Neural crest cell (in vitro differentiated cells): ENCODE measurements around the gene TMEM150A. TPM values are rescaled to one million over a fixed set of nuclear protein-coding genes. Genes with fewer than 3 reads are reported as not detected.

Experiments
- DNase-seq: peaks from one replicate; pipeline ENCODE4 v3.0.0; 2021; ENCODE audit warnings: low read depth, mixed read lengths, low spot score
- H3K27ac Mint-ChIP-seq: one replicate; pipeline ENCODE4 v1.8.0; 2021; ENCODE audit warnings: mild to moderate bottlenecking, mixed read lengths; ENCODE audit not compliant: unreplicated experiment
- H3K27me3 Mint-ChIP-seq: 2 replicates; pipeline ENCODE4 v1.8.0; 2021; ENCODE audit warnings: low read depth, mild to moderate bottlenecking, mixed read lengths
- H3K36me3 Mint-ChIP-seq: 2 replicates; pipeline ENCODE4 v1.8.0; 2021; ENCODE audit warnings: low read depth, mild to moderate bottlenecking, mixed read lengths
- H3K4me1 Mint-ChIP-seq: 2 replicates; pipeline ENCODE4 v1.8.0; 2021; ENCODE audit warnings: mixed read lengths
- H3K4me3 Mint-ChIP-seq: one replicate; pipeline ENCODE4 v1.8.0; 2021; ENCODE audit warnings: mild to moderate bottlenecking, mixed read lengths
- H3K9me3 Mint-ChIP-seq: 2 replicates; pipeline ENCODE4 v1.8.0; 2021; ENCODE audit warnings: mixed read lengths
- total RNA-seq: library from RNA; stranded (reverse); gene quantifications from 2 replicates; pipeline ENCODE4 v1.2.1, GENCODE V29; 2021
- TF ChIP-seq, protein P1 (sequence below): fragments of 200-600 bp; sonication (generic); conservative IDR thresholded peaks from 2 replicates; pipeline ENCODE4 v1.5.0; 2021; ENCODE audit warnings: antibody characterized with exemption, mild to moderate bottlenecking

TMEM150A gene
- total RNA-seq, 1 donor from 2014 or later, result 20.9 TPM

DNA sequence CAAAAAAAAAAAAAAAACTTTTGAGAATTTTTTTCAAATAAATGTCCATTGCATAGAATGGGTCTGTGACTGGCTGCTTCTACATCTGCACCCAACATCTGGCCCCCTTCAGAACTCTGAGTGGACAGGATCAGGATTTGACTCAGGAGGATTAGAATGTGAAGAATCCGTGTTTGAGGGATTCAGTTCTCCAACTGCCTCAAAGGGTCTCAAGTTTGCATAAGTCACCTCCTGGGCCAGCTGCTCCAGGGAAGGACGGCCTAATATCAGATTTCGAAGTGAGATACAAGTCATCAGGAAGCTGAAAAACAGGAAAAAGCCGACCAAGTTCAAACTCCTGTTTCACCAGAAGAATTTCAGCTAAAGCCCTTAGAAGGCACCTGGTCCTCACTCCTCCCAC, 52.7 kb downstream of the TMEM150A start:
- peaks cover 4% of the 10 kb centered on the region for H3K4me1 Mint-ChIP-seq
- H3K9me3 Mint-ChIP-seq, result no peaks in the 10 kb centered on the region
- no peak overlapping the region for H3K27ac Mint-ChIP-seq
- TF ChIP-seq, protein P1, sequence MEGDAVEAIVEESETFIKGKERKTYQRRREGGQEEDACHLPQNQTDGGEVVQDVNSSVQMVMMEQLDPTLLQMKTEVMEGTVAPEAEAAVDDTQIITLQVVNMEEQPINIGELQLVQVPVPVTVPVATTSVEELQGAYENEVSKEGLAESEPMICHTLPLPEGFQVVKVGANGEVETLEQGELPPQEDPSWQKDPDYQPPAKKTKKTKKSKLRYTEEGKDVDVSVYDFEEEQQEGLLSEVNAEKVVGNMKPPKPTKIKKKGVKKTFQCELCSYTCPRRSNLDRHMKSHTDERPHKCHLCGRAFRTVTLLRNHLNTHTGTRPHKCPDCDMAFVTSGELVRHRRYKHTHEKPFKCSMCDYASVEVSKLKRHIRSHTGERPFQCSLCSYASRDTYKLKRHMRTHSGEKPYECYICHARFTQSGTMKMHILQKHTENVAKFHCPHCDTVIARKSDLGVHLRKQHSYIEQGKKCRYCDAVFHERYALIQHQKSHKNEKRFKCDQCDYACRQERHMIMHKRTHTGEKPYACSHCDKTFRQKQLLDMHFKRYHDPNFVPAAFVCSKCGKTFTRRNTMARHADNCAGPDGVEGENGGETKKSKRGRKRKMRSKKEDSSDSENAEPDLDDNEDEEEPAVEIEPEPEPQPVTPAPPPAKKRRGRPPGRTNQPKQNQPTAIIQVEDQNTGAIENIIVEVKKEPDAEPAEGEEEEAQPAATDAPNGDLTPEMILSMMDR, result no peak
- H3K4me3 Mint-ChIP-seq, result peak overlapping the region; percentile 7
- H3K27me3 Mint-ChIP-seq, result peaks cover 4% of the 10 kb centered on the region
- peaks cover 10% of the 10 kb centered on the region for H3K36me3 Mint-ChIP-seq
- DNase-seq, result no peak

DNA sequence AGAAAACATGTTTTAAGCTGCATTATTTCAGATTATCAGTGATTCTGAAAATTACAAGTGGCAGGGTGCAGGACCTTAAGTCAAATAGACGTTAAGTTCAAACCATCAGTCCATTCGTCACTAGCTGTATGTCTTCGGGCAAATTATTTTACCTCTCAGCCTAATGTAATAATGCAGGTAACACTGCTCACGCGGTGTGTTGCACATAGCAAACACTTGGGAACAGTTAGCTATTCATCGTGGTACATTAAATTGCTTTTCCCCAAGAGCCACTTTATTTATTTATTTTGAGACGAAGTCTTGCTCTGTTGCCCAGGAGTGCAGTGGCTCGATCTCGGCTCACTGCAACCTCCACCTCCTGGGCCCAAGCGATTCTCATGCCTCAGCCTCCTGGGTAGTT, 53.4 kb downstream of the TMEM150A start:
- Mint-ChIP-seq H3K27ac (no peak overlapping the region), H3K4me3 (peak overlapping the region; percentile 31), H3K27me3 (peaks cover 4% of the 10 kb centered on the region), H3K4me1 (peaks cover 8% of the 10 kb centered on the region), H3K36me3 (peaks cover 14% of the 10 kb centered on the region), H3K9me3 (no peaks in the 10 kb centered on the region)
- TF ChIP-seq, protein P1, result no peak
- DNase-seq, result no peak

DNA sequence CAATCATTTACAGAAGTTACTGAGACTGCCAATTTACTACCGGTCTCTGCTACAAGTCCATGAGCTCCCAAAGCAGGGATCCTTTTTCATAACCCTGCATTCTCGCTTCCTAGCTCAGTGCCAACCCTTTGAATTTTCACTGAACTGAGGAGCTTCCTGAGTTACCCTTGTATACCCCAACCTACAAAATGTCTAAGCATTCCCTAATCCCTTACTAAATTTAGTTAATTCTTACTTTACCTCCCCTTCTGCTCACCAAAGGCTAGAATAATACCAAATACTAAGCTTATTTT, 53.9 kb downstream of the TMEM150A start:
- peaks cover 11% of the 10 kb centered on the region for H3K4me1 Mint-ChIP-seq
- H3K4me3 Mint-ChIP-seq, result peak overlapping the region; percentile 31
- DNase-seq, result no peak
- no peak overlapping the region for H3K27ac Mint-ChIP-seq
- H3K36me3 Mint-ChIP-seq, result peaks cover 18% of the 10 kb centered on the region
- no peaks in the 10 kb centered on the region for H3K9me3 Mint-ChIP-seq
- H3K27me3 Mint-ChIP-seq, result peaks cover 4% of the 10 kb centered on the region
- TF ChIP-seq, protein P1, result no peak

Other genes with a start within 250 kb of the TMEM150A start
- 25.2 and 26.0 TPM in 2 replicates for gene RETSAT, start 248.2 kb downstream of the TMEM150A start, total RNA-seq
- gene ELMOD3, start 247.9 kb downstream of the TMEM150A start, total RNA-seq, result 25.9 and 26.5 TPM in 2 replicates
- gene CAPG, start 192.3 kb downstream of the TMEM150A start, total RNA-seq, result 24.3 and 32.6 TPM in 2 replicates
- 0.34 and 1.2 TPM in 2 replicates for gene SH2D6, start 184.0 kb downstream of the TMEM150A start, total RNA-seq
- 404 and 405 TPM in 2 replicates for gene MAT2A, start 63.5 kb downstream of the TMEM150A start, total RNA-seq
- gene GGCX, start 41.2 kb downstream of the TMEM150A start, total RNA-seq, result 43.4 and 43.7 TPM in 2 replicates
- 1.1 and 2.1 TPM in 2 replicates for gene VAMP8, start 25.1 kb downstream of the TMEM150A start, total RNA-seq
- gene VAMP5, start 18.3 kb downstream of the TMEM150A start, total RNA-seq, result 0.50 and 1.5 TPM in 2 replicates
- 67.9 and 75.8 TPM in 2 replicates for gene RNF181, start 7.0 kb downstream of the TMEM150A start, total RNA-seq
- gene C2orf68, start 9.4 kb upstream of the TMEM150A start, total RNA-seq, result 50.4 and 53.7 TPM in 2 replicates
- 93.3 and 98.3 TPM in 2 replicates for gene USP39, start 13.5 kb upstream of the TMEM150A start, total RNA-seq
- gene SFTPB, start 65.5 kb upstream of the TMEM150A start, total RNA-seq, result not detected in 2 replicates
- gene GNLY, start 91.7 kb upstream of the TMEM150A start, total RNA-seq, result not detected in 2 replicates
- gene ATOH8, start 151.3 kb upstream of the TMEM150A start, total RNA-seq, result 6.9 and 7.7 TPM in 2 replicates